ENCODE data around the gene RNU2-1.
"Not testable (repeated sequence)": the region's sequence is repeated elsewhere in the genome, so short reads cannot be mapped to it uniquely, and the experiment has no call there.

RNU2-1 gene

DNA sequence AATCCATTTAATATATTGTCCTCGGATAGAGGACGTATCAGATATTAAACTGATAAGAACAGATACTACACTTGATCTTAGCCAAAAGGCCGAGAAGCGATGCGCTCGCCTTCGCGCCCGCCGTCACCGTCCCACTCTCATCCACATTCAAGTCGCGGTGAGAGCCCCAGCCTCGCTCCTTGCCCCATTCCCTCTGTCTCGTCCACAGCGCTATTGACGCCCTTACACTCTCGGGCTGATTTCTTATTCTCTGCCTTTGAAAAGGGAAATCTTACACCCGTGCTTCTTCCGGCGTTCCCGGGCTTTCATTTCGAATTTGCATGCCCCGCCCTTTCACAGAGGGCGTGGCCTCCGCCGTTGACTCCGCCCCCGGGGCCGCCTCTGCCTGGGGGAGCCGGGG lies at the start of gene RNU2-1:
TSS of gene RNU2-1 (minus strand) at position 101 of the 400 bp plus-strand sequence.
- DNase-seq: not testable (repeated sequence)

DNA sequence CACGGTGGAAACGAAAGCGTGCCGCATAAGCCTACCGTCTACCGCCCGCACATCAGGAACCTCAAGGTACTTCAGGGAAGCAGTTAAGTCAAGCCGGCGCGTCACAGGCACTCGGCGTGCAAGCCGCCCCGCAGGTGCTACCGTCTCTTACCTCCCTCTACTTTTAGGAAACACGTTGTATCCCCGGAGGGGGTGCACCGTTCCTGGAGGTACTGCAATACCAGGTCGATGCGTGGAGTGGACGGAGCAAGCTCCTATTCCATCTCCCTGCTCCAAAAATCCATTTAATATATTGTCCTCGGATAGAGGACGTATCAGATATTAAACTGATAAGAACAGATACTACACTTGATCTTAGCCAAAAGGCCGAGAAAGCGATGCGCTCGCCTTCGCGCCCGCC lies 39.1 kb upstream of the RNU2-1 start:
- DNase-seq: not testable (repeated sequence)

DNA sequence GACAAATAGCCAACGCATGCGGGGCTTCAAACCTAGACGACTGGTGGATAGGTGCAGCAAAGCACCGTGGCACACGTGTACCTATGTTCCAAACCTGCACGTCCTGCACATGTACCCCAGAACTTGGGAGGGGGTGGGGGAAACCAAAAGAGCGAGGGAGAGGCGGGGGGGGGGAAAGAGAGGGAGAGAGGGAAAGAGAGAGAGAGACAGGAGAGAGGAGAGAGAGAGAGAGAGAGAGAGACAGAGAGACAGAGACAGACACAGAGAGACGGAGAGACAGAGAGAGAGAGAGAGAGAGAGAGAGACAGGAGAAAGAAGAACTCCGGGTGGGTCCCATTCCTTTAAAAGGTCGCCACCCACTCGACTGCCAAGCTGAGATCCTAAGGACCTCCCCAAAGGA lies 38.7 kb upstream of the RNU2-1 start:
- not testable (repeated sequence) for DNase-seq

DNA sequence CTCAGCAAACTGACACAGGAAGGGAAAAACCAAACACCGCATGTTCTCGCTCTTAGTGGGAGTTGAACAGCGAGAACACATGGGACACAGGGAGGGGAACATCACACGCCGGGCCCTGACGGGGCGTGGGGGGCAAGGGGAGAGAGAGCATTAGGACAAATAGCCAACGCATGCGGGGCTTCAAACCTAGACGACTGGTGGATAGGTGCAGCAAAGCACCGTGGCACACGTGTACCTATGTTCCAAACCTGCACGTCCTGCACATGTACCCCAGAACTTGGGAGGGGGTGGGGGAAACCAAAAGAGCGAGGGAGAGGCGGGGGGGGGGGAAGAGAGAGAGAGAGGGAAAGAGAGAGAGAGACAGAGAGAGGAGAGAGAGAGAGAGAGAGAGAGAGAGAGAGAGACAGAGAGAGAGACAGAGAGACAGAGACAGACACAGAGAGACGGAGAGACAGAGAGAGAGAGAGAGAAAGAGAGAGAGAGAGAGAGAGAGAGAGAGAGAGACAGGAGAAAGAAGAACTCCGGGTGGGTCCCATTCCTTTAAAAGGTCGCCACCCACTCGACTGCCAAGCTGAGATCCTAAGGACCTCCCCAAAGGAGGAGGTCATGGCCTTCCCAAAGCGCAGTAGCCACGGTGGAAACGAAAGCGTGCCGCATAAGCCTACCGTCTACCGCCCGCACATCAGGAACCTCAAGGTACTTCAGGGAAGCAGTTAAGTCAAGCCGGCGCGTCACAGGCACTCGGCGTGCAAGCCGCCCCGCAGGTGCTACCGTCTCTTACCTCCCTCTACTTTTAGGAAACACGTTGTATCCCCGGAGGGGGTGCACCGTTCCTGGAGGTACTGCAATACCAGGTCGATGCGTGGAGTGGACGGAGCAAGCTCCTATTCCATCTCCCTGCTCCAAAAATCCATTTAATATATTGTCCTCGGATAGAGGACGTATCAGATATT lies 37.1 kb upstream of the RNU2-1 start:
- not testable (repeated sequence) for DNase-seq

DNA sequence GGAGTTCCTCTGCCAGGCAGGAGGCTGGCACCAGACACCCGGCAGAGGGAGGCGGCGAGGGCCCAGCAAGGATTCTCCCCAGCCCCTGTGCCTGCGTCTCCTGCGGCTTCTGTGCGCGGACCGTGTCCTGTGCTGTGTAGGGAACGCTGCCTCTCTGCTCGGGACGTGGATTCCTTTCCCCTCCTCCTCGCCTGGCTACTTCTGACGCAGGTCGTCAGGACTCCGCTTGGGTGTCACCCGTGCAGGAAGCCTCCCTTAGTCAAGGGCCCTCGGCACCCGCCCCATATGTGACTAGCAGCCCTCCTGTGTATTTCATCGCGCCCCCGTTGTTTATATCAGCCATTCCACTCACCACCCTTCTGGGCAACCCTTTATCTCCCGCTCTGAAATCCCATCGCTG lies 12.7 kb upstream of the RNU2-1 start:
- not testable (repeated sequence) for DNase-seq

DNA sequence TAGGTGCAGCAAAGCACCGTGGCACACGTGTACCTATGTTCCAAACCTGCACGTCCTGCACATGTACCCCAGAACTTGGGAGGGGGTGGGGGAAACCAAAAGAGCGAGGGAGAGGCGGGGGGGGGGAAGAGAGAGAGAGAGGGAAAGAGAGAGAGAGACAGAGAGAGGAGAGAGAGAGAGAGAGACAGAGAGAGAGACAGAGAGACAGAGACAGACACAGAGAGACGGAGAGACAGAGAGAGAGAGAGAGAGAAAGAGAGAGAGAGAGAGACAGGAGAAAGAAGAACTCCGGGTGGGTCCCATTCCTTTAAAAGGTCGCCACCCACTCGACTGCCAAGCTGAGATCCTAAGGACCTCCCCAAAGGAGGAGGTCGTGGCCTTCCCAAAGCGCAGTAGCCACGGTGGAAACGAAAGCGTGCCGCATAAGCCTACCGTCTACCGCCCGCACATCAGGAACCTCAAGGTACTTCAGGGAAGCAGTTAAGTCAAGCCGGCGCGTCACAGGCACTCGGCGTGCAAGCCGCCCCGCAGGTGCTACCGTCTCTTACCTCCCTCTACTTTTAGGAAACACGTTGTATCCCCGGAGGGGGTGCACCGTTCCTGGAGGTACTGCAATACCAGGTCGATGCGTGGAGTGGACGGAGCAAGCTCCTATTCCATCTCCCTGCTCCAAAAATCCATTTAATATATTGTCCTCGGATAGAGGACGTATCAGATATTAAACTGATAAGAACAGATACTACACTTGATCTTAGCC lies 7.0 kb upstream of the RNU2-1 start:
- DNase-seq: not testable (repeated sequence)

DNA sequence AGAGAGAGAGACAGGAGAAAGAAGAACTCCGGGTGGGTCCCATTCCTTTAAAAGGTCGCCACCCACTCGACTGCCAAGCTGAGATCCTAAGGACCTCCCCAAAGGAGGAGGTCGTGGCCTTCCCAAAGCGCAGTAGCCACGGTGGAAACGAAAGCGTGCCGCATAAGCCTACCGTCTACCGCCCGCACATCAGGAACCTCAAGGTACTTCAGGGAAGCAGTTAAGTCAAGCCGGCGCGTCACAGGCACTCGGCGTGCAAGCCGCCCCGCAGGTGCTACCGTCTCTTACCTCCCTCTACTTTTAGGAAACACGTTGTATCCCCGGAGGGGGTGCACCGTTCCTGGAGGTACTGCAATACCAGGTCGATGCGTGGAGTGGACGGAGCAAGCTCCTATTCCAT lies 5.8 kb upstream of the RNU2-1 start:
- DNase-seq: not testable (repeated sequence)

DNA sequence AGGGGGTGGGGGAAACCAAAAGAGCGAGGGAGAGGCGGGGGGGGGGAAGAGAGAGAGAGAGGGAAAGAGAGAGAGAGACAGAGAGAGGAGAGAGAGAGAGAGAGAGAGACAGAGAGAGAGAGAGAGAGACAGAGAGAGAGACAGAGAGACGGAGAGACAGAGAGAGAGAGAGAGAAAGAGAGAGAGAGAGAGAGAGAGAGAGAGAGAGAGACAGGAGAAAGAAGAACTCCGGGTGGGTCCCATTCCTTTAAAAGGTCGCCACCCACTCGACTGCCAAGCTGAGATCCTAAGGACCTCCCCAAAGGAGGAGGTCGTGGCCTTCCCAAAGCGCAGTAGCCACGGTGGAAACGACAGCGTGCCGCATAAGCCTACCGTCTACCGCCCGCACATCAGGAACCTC lies 514 bp downstream of the RNU2-1 start:
- not testable (repeated sequence) for DNase-seq

DNA sequence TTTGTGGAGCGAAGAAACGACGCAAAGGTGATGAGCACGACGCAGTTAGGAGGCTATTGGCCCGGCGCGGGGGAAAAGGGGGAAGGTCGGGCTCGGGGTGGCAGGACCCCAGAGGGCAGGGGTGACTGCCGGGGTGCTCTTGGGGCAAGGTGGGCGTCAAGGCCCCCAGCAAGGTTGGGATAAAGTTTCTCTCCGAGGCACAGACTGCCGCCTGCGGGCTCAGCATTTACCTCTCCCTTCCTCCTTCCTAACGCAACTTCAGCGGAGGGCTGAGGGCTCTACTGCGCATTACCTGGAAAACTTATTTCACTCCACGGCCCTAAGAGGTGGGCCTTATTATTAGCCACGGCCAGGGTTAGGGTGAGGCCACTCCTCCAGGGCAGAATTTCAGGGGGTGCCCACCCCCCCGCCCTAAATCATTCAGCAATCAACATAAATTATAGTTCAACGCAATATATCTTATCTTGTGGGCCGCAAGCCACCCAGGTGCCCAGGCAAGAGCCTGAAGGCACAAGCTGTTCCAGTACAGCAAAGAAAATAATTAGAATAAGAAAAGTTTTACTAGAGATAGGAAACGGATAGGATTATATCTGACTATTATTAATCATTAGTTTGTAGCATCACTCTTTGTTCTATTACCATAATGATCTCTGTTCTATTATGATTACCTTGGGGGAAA lies 1.6 kb downstream of the RNU2-1 start:
- DNase-seq: not testable (repeated sequence)

DNA sequence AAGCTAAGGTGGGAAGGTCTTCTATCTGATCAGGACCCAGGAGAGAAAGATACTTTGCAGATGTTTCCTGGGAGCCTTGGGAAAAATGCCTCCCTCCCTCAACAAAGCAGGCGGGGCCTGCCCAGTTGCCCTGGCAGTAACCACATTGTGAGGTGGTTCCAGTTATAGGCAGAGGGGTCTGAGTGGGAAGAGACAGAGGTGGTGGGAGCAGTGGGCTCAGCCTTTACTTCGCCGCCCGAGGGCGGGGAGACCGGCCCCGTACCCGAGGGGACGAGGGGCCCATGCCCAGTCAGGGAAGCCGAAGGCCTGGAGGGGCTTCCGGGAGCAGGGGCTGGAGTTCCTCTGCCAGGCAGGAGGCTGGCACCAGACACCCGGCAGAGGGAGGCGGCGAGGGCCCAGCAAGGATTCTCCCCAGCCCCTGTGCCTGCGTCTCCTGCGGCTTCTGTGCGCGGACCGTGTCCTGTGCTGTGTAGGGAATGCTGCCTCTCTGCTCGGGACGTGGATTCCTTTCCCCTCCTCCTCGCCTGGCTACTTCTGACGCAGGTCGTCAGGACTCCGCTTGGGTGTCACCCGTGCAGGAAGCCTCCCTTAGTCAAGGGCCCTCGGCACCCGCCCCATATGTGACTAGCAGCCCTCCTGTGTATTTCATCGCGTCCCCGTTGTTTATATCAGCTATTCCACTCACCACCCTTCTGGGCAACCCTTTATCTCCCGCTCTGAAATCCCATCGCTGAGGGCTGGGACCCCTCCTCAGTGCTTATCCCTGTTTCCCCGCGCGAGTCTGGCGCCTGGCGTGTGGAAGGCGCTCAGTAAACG lies 2.4 kb downstream of the RNU2-1 start:
- DNase-seq: not testable (repeated sequence)

DNA sequence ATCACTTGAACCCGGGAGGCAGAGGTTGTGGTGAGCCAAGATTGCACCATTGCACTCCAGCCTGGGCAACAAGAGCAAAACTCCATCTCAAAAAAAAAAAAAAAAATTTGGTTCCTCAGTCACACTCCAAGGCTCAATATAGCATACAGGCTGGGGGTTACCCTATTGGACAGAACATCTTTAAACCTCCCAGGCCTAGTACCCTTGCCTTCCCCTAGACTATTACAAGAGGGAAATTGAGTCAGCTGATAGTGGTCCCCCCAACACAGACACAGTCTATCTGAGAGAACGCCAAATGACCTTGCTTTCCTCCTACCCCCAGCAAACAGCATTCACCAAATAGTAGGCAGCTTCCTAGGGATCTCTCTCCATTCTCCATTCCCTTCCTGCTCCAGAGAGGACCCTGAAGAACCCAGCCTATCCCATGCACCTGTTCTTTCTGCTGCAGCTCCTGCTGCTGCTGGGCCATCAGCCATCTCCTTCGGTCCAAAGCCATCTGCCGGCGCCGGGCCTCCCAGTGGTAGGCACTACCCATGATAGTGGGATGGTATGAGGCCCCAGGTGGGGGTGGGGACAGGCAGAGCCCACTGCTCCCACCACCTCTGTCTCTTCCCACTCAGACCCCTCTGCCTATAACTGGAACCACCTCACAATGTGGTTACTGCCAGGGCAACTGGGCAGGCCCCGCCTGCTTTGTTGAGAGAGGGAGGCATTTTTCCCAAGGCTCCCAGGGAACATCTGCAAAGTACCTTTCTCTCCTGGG lies 5.6 kb downstream of the RNU2-1 start, which contains the start of gene CCDC200:
TSS of gene CCDC200 (minus strand) at position 604 of the 763 bp plus-strand sequence. CDS start at position 535, 69 bp downstream.
- DNase-seq: not testable (repeated sequence)

DNA sequence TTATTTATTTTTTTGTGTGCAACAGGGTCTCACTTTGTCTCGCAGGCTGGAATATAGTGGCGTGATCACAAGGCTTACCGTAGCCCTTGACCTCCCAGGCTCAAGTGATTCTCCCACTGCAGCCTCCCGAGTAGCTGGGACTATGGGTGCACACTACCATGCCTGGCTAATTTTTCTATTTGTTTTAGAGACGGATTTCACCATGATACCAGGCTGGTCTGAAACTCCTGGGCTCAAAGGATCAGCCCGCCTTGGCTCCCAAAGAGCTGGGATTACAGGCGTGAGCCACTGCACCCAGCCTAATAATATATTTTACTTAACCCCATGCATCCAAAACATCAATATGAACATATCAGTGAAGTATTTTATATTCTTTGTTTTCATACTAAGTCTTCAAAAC lies 7.4 kb downstream of the RNU2-1 start:
- DNase-seq: no peak

DNA sequence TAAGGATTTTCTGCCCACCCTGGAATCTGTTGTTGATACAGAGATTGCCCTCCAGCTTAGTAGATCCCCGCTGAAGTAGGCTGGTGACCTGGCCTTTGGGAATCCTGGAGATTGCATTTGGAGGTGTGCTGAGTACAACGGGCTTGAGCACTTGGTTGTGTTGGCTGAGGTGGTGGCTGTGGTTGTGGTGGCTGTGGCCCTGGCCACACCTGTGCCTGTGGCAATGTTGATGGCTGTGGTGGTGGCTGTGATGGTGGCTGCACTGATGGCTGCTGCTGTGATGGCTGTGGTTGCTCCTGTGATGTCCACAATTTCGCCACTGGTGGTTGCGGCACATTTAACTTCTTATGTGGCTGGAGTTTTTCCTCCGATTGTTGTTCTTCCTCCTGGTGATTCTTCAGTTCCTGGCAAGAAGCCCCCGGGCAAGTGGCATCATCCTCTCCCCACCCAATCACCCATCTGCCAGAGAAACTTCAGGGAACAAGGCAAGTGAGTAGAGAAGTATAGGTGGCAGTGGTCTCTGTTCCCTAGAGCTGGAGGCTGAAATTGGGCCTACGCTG lies 9.6 kb downstream of the RNU2-1 start:
- no peak for DNase-seq

DNA sequence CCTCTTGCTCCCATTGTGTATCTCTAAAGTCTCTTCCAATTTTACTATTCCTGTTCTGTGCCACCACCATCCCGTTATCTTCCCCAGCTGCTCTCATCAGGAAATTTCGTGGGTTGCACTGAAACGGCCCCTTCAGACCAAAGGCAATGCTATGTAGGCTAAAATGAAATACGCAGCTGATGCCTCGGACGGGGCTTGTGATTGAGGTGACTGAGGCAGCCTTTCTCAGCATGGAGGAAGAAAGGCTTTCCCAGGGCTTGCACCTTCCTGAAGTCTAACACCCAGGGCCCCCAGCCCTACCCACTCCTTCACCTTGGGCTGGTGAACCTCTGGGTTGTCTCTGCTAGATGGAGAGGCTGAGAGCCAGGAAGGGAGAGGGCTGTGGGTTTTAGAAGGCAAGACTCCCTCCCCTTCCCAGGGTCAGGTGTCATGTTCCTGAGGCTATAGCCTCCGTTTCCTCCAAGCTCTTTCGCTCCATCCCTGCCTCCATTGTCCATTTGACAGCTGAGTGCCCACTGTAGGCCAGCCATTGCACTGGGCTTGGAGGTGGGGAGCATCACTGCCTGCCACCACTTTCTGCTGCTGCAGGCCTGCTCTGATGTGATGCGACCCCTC lies 13.2 kb downstream of the RNU2-1 start:
- DNase-seq: no peak

DNA sequence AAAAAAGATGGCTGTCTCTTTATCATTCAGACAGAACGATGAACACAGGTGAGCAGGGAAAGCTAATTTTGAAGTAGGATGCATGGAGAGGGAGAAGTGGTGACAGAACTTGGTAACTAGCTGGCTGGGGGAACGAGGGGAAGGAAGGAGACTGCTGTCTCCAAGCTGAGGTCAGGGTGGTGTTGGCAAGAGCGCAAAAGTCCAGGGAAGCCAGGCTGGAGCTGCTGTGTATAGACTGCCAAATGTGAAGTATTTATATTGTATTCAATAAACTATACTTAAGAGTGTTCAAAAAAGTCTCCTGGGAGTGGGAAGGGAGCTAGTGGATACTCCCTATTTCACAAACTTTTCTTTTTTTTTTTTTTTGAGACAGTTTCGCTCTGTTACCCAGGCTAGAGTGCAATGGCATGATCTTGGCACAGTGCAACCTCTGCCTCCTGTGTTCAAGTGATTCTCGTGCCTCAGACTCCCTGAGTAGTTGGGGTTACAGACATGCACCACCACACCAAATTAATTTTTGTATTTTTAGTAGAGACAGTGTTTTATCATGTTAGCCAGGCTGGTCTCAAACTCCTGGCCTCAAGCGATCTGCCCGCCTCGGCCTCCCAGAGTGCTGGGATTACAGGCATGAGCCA lies 13.9 kb downstream of the RNU2-1 start:
- no peak for DNase-seq

DNA sequence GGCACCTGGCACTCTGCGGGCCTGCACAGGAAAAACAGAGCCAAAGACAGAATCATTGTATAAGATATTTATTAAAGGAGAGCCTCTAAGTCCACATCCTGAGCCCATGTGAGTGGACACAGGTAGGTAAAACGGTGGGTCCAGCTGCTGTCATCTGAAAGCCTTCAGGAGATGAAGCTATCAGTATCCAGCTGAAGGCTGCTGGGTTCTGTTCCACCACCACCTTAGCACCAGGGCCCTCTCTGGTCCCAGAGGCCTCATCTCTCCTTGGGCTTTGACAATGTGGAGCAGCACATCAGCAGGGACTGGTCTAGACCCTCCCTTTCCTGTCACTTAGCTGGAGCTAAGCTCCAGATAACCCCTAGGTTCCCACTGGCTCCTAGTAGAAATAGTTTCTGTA lies 14.8 kb downstream of the RNU2-1 start:
- DNase-seq: no peak

DNA sequence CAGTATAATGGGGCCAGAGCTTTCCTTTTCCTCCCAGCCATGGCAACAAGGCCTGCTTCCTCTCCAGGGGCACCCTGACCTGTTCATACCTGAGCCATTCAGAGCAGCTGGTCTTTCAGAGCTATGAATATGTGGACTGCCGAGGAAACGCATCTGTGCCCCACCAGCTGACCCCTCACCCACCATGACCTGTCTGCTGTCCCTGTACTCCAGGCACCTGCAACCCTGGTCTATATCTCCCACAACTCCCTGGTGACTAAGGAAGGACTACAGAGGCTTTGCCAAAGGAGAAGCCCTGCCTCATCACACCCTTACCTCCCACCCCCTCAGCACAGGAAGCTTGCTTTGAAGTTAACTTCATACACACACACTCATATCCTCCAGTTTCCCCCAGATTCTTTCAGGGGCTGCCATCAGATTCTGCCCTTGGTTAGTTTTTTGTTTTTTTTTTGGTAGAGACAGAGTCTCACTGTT lies 16.1 kb downstream of the RNU2-1 start:
- DNase-seq: no peak

DNA sequence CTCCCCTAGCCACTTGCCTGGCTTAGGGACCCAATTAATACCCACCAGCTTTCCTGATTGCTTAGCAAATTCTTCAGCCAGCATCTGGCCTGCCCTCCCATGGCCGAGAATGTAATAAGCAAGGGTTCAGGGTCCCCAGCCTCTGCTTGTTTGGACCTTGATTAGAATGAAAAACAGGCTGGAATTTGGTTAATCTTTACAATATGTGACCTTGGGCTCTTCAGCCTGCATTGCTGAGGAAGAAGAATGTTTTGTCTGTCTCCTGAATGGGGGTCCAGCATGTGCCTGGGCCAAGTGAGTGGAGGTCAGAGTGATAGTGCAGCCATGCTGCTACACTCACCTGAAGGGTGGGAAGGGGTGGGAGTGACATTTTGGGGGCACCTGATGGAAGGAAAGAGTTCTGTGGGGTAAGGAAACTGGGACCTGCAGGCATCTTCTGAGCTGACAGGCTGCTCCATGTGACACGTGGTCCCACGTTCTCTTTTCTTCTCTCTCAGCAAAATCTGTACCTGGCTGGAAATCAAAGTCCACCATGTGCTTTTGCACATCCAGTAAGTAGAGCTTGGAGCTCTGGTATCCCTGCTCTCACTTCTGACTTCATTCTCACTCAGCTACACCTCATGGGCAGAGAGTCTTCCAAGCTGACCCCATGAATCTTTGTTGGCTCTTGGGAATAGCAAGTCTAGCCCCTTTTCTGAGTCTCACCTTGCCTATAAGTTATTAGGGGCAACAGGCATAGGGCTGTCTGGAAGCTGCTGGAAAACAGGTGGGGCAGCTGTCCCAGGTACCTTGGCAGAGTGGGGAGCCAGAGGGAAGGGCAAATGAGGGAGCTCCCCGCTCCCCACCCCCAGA lies 16.8 kb downstream of the RNU2-1 start:
- DNase-seq: no peak

DNA sequence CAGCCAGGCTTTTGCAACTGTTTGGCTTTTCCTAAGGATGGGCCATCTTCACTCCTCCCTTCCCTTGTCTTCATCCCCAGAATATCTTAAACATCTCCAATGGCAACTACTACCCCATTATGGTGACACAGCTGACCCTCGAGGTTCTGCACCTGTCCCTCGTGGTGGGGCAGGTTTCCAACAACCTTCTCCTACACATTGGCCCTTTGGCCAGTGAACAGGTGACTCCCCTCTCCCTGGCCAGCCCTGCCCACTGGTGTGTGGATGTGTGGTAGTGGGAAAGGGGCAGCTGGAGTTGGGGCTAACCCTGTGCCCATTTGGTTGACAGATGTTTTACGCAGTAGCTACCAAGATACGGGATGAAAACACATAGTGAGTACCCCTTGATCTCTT lies 17.4 kb downstream of the RNU2-1 start:
- DNase-seq: no peak
